Suprapubic skin (tissue), 4 donors: ENCODE results near the gene MS4A8.

Source experiments
- POLR2A ChIP-seq, 2 donors: fragments of 450-650 bp; IDR thresholded peaks; one replicate each; pipeline ENCODE4 v1.6.1; 2017; ENCODE audit warnings: antibody characterized with exemption in 2 of 2, mild to moderate bottlenecking in 2 of 2, moderate library complexity in 2 of 2
- POLR2AphosphoS5 ChIP-seq, 3 donors: sonication (generic); formaldehyde crosslinking; IDR thresholded peaks; one replicate each; pipeline ENCODE4 v1.6.1; 2017; ENCODE audit warnings: antibody characterized with exemption in 3 of 3
- TF ChIP-seq, protein P1 (sequence below), 2 donors: fragments of 200-600 bp in 1 of 2; fragments of 450-650 bp in 1 of 2; sonication (generic) in 1 of 2; IDR thresholded peaks; one replicate each; pipeline ENCODE4 v1.5.1; 2016 to 2019; ENCODE audit warnings: antibody characterized with exemption in 2 of 2, mild to moderate bottlenecking in 1 of 2, moderate library complexity in 1 of 2

DNA sequence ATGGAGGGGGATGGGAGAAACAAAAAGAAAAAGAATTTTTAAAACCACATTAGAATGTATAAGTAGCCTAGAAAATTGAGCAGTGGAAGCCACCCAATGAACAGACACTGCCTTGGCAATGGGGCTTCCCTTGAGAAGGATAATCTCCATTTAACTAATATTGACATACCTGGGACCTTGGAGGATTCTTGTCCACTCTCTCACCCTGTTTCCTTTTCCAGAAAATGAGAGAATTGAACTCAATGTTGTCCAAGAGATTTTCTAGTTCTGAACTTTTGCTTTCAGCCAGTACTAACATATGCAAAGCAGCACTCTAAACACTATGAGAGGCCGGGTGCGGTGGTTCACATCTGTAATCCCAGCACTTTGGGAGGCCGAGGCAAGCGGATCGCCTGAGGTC, 524 bp downstream of the MS4A8 start:
- TF ChIP-seq, protein P1, sequence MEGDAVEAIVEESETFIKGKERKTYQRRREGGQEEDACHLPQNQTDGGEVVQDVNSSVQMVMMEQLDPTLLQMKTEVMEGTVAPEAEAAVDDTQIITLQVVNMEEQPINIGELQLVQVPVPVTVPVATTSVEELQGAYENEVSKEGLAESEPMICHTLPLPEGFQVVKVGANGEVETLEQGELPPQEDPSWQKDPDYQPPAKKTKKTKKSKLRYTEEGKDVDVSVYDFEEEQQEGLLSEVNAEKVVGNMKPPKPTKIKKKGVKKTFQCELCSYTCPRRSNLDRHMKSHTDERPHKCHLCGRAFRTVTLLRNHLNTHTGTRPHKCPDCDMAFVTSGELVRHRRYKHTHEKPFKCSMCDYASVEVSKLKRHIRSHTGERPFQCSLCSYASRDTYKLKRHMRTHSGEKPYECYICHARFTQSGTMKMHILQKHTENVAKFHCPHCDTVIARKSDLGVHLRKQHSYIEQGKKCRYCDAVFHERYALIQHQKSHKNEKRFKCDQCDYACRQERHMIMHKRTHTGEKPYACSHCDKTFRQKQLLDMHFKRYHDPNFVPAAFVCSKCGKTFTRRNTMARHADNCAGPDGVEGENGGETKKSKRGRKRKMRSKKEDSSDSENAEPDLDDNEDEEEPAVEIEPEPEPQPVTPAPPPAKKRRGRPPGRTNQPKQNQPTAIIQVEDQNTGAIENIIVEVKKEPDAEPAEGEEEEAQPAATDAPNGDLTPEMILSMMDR (IDR thresholded peaks at IDR 0.05) = no peak
- TF ChIP-seq POLR2A (IDR thresholded peaks at IDR 0.05) (no peak), POLR2AphosphoS5 (IDR thresholded peaks at IDR 0.05) (no peak)
